Measurements from ENCODE around the gene ARHGEF12. TPM values are rescaled to one million over a fixed set of nuclear protein-coding genes. Genes with fewer than 3 reads are reported as not detected.

Gene ARHGEF12
- total and polyA plus RNA-seq, 2 experiments from 2014 or later: 9.0 to 38.9 TPM

- TF ChIP-seq, protein P1, sequence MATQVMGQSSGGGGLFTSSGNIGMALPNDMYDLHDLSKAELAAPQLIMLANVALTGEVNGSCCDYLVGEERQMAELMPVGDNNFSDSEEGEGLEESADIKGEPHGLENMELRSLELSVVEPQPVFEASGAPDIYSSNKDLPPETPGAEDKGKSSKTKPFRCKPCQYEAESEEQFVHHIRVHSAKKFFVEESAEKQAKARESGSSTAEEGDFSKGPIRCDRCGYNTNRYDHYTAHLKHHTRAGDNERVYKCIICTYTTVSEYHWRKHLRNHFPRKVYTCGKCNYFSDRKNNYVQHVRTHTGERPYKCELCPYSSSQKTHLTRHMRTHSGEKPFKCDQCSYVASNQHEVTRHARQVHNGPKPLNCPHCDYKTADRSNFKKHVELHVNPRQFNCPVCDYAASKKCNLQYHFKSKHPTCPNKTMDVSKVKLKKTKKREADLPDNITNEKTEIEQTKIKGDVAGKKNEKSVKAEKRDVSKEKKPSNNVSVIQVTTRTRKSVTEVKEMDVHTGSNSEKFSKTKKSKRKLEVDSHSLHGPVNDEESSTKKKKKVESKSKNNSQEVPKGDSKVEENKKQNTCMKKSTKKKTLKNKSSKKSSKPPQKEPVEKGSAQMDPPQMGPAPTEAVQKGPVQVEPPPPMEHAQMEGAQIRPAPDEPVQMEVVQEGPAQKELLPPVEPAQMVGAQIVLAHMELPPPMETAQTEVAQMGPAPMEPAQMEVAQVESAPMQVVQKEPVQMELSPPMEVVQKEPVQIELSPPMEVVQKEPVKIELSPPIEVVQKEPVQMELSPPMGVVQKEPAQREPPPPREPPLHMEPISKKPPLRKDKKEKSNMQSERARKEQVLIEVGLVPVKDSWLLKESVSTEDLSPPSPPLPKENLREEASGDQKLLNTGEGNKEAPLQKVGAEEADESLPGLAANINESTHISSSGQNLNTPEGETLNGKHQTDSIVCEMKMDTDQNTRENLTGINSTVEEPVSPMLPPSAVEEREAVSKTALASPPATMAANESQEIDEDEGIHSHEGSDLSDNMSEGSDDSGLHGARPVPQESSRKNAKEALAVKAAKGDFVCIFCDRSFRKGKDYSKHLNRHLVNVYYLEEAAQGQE (IDR thresholded peaks at IDR 0.05; ENCODE audit: unreplicated experiment): no peak
- TF ChIP-seq JUNB (IDR thresholded peaks at IDR 0.05; ENCODE audit: unreplicated experiment): no peak
- no peak for TF ChIP-seq ETS1 (IDR thresholded peaks at IDR 0.05)
Observed at GRCh38 chr11:120331301-120331996, 4.8 kb upstream of the ARHGEF12 start (continued).

GRCh38 chr11:120332822-120333716 is 3.1 kb upstream of the ARHGEF12 start:
- H3K4me1 ChIP-seq (ENCODE audit: insufficient read depth): peaks cover 8% of the 10 kb centered on the region
- Mint-ChIP-seq H3K4me1 (peaks cover 10% of the 10 kb centered on the region), H3K9me3 (no peaks in the 10 kb centered on the region), H3K4me3 (no peak overlapping the region), H3K27ac (peak overlapping the region; percentile 11), H3K27me3 (ENCODE audit: insufficient read depth, low read depth, poor library complexity) (peaks cover 4% of the 10 kb centered on the region), H3K36me3 (ENCODE audit: low read depth) (peaks cover 8% of the 10 kb centered on the region; the same call in 2 of the 3 replicates)
- no peaks in the 10 kb centered on the region for H3F3A ChIP-seq (replicated peaks; ENCODE audit: low read depth)
- H3K27ac ChIP-seq (ENCODE audit: low read depth): 0 out of 2 replicates have a peak overlapping the region, but pooled peaks have one; percentile 26
- H3K9me2 ChIP-seq (ENCODE audit: insufficient read depth): no peaks in the 10 kb centered on the region
- ATAC-seq (no peak), DNase-seq (ENCODE audit: low spot score) (no peak)
- no peaks in the 10 kb centered on the region; the same call in 1 of the 2 replicates for H4K20me1 ChIP-seq (replicated peaks; ENCODE audit: insufficient read depth)
- peaks cover 13% of the 10 kb centered on the region for H3K79me2 ChIP-seq (replicated peaks; ENCODE audit: insufficient read depth)
- no peak overlapping the region for H3K4me2 ChIP-seq
- H2AFZ ChIP-seq: no peak overlapping the region
- H3K36me3 ChIP-seq (ENCODE audit: insufficient read depth): no peaks in the 10 kb centered on the region
- no peak overlapping the region for H3K4me3 ChIP-seq
- no peaks in the 10 kb centered on the region for H3K27me3 ChIP-seq (ENCODE audit: insufficient read depth)
- TF ChIP-seq STAT1 (IDR thresholded peaks at IDR 0.05; ENCODE audit: unreplicated experiment) (no peak), ETS1 (IDR thresholded peaks at IDR 0.05) (no peak), EZH2 (IDR thresholded peaks at IDR 0.05; ENCODE audit: low read depth, unreplicated experiment) (no peak), ZNF331 (CRISPR knock-in tag; IDR thresholded peaks at IDR 0.05; ENCODE audit: low read depth) (no peak), POLR2AphosphoS5 (IDR thresholded peaks at IDR 0.05; ENCODE audit: low read depth) (no peak)
